CD4-positive, alpha-beta T cell treated with Interleukin-17A for 4 hours (primary cell): ENCODE results near the gene ATG5.

ENCODE experiments used
- DNase-seq: peaks from one replicate; pipeline ENCODE4 v3.0.0-alpha.2; 2020; ENCODE audit warnings: mixed read lengths

The ATG5 gene

DNA sequence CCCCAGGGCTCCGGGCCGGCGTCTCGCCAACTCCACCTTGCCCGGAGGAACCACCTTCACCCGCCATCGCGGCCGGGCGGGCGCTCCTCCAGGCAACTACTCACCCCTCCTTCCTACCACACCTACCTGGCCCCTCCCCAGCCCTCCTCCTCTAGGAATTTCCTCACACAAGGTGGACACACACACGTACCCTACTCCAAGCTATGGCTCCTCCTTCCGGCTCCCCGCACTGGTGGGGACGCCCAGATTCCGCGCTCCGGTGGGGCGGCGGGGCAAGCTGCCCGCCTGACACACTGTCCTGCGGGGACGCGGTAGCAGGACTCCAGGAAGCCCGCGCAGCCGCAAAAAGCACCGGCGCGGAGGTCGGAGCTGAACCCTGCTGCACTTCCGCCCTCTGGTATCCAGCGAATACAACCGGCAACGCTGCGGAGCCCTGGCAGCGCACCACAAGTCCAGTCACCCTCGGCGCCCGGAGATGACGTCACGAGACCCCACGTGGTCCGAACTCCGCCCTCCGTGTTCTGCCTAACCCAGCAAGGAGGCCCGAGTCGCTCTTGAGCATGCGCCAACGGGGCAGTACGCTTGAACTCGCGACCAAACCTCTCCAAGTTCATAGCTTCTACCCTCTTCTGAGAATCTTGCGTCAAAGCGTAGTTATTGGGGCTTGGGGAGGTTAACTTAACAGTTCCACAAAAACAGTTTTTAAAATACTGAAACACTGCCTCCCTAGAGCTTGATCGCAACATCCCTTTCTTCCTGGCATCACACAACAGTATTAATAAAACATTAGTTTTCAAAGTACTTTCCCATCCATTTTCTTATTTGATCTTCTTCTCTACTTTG, at the start of gene ATG5:
ATG5 (minus strand) TSS at position 425 of the 843 bp plus-strand sequence. CDS start 9,552 bp downstream, outside the sequence.
- peak; percentile 99 for DNase-seq

- no peak for DNase-seq
Observed at GRCh38 chr6:106373502-106374239, 48.1 kb upstream of the ATG5 start.

DNA sequence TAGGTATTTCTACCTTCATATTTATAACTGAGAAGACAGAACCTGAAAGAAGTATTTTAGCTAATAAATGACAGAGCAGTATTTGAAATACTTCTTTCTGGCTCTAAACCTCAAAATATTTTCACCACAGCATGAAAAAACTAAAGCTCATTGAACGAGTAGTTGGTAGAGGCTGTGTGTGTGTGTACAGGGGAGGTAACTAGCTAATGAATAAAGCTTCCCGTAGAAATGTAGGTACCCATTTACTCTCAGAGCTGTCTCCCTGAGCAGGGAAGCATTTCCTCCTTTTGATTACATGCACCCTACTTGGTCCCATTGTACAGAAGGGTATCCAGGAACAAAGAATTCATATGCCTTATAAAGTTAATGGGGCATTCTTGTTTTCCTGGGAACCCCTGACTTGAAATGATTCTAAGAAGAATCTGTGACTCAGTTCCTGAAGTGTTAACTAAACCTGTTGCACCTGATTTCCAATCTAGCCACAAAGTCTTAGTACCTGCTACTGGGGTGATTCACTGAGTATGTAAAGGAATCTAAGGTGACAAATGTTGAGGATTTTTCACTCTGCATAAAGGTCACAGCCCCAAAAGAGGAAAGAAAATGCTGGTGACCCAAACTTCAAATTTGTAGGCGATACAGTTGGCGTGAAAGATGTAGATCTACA, 47.4 kb upstream of the ATG5 start:
- DNase-seq, result no peak

GRCh38 chr6:106370639-106371038, 45.1 kb upstream of the ATG5 start:
- no peak for DNase-seq

DNA sequence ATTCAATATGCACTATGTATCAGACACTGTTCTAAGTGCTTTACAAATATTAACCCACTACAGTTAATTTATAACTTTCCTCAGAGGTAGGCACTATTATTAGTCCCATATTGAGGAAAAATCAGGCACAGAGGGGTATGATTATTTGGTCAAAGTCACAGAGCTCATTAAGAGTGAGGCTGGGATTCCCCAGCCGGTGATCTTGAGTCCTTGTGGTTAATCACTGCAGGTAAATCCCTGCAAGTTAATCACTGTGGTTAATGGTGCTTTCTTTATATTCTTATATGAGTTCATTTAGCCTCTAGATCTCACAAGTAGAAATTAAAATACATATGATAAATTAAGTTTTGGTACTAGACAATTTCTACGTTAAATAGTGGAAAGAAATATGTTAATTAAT, 44.2 kb upstream of the ATG5 start:
- no peak for DNase-seq

GRCh38 chr6:106363401-106364138, 38.0 kb upstream of the ATG5 start:
- DNase-seq, result no peak

DNA sequence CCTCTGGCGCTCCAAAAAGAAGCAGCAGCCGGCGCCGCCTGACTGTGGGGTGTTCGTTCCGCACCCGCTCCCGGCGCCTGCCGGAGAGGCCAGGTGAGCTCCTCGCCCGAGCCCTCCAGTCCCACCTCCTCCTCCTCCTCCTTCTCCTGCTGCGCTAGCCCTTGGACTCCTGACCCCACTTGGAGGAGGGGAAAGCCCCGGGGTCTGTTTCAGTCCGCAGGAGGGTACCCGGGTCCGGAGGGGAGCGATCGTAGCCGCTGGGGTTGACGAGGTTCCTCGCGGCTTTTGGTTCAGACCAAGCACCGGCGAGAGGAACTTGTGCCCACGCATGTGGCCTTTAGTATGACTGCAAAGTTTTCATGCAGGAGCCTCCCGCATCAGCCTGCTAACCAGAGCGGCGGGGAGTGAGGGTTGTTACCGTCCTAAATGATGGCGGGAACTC, 35.5 kb upstream of the ATG5 start:
- peak; percentile 24 for DNase-seq

DNA sequence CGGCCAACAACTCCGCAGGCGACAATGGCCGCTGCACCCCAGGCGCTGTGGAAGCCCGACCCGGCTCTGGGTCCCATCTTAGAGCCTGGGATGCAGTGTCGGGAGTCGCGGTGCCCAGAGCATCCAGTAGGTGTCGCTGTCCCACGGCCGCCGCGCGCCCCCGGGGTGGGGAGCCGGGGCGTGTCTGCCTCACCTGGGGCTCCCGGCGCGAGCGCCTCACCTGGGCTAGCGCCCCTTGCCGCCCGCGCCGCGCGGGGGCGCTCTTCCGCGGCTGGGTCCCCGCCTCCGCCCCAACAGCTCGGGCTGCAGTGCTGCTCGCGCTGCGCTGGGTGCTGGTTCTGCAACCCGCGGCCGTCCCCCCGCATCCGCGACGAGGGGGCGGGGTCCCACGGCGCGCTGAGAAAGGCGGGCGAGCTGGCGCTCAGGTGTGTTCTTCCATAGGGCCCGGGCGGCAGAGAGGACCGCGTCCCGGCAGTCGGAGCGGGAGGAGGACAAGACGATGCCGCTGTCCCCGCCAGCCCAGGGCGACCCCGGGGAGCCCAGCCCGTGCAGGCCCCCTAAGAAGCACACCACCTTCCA, 34.9 kb upstream of the ATG5 start, which contains the start of gene CRYBG1:
CRYBG1 (plus strand) TSS at position 308 of the 579 bp plus-strand sequence; CDS start at position 500, 192 bp downstream.
- peak; percentile 77 for DNase-seq

DNA sequence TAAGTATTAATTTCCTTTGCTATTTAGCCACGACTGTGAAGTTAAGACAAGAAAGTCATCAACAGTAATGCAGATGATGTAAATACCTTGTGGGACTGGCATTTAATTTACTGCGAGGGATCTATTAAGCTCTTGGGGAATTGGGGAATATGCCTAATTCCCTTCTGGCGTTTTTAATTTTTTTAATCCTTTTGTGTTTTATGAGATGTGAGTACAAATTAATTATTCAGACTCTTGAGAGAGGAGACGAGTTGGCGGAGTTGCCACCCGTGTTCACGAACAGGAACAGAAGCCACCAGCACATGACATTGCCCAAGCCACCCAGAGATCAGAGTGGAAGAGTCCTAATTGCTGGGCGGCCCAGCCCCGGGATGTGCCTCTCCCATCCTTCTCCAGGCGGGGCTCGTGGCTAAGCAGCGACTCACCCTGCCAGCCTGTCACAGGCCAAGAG, 34.4 kb upstream of the ATG5 start:
- no peak for DNase-seq

DNA sequence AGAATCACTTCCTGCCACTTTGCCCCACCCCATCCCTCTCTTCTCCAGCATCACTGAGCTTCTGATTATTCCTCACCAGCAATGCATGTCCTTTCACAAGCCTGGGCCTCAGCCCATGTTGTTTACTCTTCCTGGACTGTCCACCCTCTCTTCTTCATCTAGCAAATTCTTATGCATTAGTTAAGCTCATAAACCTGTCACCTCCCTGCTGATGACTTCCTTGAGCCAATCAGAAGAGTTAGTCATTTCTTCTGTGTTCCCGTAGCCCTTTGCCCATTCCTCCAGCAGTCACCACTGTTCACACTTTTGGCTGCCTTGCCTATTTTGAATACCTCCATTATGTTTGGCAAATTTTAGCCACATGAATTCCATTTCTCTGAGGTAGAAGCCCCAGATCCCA, 30.8 kb upstream of the ATG5 start:
- no peak for DNase-seq

GRCh38 chr6:106347219-106347618, 21.7 kb upstream of the ATG5 start:
- DNase-seq, result no peak

- DNase-seq, result peak; percentile 56
Observed at GRCh38 chr6:106339334-106340029, 13.9 kb upstream of the ATG5 start.

DNA sequence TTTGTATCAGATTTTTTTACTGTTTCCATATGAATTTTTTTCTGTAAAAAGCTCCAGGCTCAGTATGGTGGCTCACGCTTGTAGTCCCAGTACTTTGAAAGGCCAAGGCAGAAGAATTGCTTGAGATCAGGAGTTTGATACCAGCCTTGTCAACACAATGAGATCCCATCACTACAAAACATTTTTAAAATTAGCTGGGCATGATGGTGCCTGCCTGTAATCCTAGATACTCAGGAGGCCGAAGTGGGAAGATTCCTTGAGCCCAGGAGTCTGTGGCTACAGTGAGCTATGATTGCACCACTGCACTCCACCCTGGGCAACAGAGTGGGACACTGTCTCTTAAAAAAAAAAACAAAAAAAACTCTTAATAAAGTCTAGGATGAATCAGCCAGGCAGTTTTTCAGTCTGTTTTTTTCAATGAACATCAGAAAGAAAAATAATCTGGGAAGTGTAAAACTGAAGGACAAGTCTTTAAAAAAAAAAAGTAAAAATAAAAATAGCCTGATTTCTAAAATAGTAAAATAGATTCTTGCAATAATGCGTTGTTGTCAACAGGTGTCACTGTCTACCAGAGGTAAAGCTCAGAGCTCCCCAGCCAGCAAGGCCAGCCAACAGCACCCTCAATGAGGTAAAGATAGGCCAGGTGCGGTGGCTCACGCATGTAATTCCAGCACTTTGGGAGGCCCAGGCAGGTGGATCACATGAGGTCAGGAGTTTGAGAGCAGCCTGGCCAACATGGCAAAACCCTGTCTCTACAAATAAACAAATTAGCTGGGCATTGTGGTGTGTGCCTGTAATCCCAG, 9.3 kb upstream of the ATG5 start:
- peak; percentile 61 for DNase-seq

GRCh38 chr6:106324726-106325335, 729 bp downstream of the ATG5 start:
- no peak for DNase-seq

GRCh38 chr6:106321940-106322339, 3.6 kb downstream of the ATG5 start:
- no peak for DNase-seq

DNA sequence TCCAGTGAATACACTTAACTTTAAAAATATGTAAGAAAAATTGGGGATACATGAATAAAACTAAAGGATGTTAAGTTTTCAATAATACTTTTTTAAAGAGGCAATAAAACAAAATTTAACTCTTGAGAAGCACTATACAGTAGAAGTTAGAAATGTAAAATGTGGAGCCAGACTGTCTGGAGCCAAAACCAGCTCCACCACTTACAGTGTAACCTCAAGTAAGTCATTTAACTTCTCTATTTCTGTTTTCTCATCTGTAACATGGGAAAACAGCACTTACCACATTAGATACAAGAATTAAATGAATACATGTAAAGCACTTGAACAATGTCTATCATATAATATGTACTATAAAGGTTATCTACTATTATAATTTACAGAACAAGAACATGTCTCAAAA, 6.7 kb downstream of the ATG5 start:
- no peak for DNase-seq

DNA sequence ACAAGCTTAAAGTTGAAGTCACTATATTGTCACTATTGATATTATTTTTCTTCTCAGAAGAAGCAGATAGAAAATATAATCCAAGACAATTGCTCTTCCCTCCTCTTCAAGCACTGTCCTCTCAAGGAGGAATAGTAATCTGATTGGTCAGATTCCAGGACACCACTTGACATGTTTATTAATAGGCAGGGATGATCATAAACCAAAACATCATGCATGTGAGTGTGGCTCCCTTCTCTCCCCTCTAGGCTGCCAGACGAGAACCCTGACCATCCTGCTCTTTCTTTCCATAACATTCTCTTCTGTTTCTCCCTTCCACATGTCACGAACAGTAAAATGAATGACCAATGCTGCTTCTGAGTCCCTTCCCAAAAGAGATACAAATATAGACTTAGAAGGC, 7.5 kb downstream of the ATG5 start:
- no peak for DNase-seq

DNA sequence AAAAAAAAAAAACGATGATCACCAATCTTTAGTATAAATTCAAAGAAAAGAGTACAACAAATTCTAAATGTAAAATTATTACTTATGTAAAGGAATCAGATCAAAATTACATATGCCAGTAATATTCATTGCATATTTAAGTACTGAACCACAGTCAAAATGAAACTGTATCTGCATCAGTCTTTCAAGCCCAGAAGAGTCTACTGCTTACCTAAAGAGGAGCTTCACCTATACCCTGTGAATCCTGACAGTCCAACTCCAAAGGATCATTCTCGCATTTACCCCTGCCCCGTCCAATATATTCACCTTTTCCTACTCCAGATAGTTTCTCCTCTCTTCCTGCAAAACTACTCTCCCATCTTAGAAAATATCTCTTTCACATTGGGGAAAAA, 9.2 kb downstream of the ATG5 start:
- DNase-seq, result no peak

- no peak for DNase-seq
Observed at GRCh38 chr6:106315765-106316374, 9.7 kb downstream of the ATG5 start.
